Left forelimb (tissue), 1 donor: ENCODE data around the gene MACROD1.
"Not testable (repeated sequence)": the region's sequence is repeated elsewhere in the genome, so short reads cannot be mapped to it uniquely, and the experiment has no call there.

Experiments used
- DNase-seq: peaks from one replicate; pipeline ENCODE4 v3.0.0-alpha.2; 2018; ENCODE audit warnings: low spot score

MACROD1 gene

GRCh38 chr11:63997801-63998337 lies 168.0 kb downstream of the MACROD1 start:
- no peak for DNase-seq

GRCh38 chr11:63997104-63997700 lies 168.7 kb downstream of the MACROD1 start:
- DNase-seq, result no peak

- DNase-seq, result no peak
Observed at GRCh38 chr11:63996512-63996911, 169.4 kb downstream of the MACROD1 start.

- no peak for DNase-seq
Observed at GRCh38 chr11:63993993-63994392, 171.9 kb downstream of the MACROD1 start.

GRCh38 chr11:63993100-63993499 lies 172.8 kb downstream of the MACROD1 start:
- no peak for DNase-seq

GRCh38 chr11:63991558-63991957 lies 174.4 kb downstream of the MACROD1 start:
- DNase-seq, result no peak

GRCh38 chr11:63986932-63987513 lies 178.9 kb downstream of the MACROD1 start:
- DNase-seq, result no peak

GRCh38 chr11:63986156-63986931 lies 179.6 kb downstream of the MACROD1 start, which contains the start of gene OTUB1:
Gene OTUB1 (plus strand): TSS chr11:63986438. CDS start chr11:63986457, 19 bp downstream.
- DNase-seq, result peak; percentile 93

GRCh38 chr11:63985812-63986155 lies 180.1 kb downstream of the MACROD1 start:
- no peak for DNase-seq

- no peak for DNase-seq
Observed at GRCh38 chr11:63979426-63979825, 186.5 kb downstream of the MACROD1 start.

- DNase-seq, result no peak
Observed at GRCh38 chr11:63978551-63979239, 187.2 kb downstream of the MACROD1 start.

- DNase-seq, result peak; percentile 96
Observed at GRCh38 chr11:63974259-63975143, 191.4 kb downstream of the MACROD1 start, which contains the start of gene COX8A. Gene COX8A (plus strand): TSS chr11:63974620. CDS start chr11:63974681, 61 bp downstream.

GRCh38 chr11:63973912-63974258 lies 192.0 kb downstream of the MACROD1 start:
- DNase-seq, result not testable (repeated sequence)

GRCh38 chr11:63970902-63971301 lies 195.0 kb downstream of the MACROD1 start:
- no peak for DNase-seq

GRCh38 chr11:63969461-63969860 lies 196.5 kb downstream of the MACROD1 start:
- DNase-seq, result no peak

- no peak for DNase-seq
Observed at GRCh38 chr11:63966444-63966843, 199.5 kb downstream of the MACROD1 start.

GRCh38 chr11:63963895-63964294 lies 202.0 kb downstream of the MACROD1 start:
- DNase-seq, result not testable (repeated sequence)

GRCh38 chr11:63961608-63962412 lies 204.1 kb downstream of the MACROD1 start:
- peak; percentile 87 for DNase-seq

GRCh38 chr11:63958008-63958407 lies 207.9 kb downstream of the MACROD1 start:
- DNase-seq, result no peak

GRCh38 chr11:63952570-63952969 lies 213.3 kb downstream of the MACROD1 start:
- no peak for DNase-seq
